22Rv1 (cell line): ENCODE data around the gene FAM193B.

Source experiments
- CTCF ChIP-seq: fragments of 450-650 bp; IDR thresholded peaks from 2 replicates; pipeline ENCODE4 v1.5.1; 2017; ENCODE audit warnings: mild to moderate bottlenecking
- ZFX ChIP-seq: fragments of 450-650 bp; IDR thresholded peaks from 2 replicates; pipeline ENCODE4 v1.6.1; 2017; ENCODE audit warnings: antibody characterized with exemption, borderline replicate concordance

- TF ChIP-seq CTCF, result peak; percentile 96
- no peak for TF ChIP-seq ZFX
Observed at GRCh38 chr5:177500685-177501522, 53.5 kb downstream of the FAM193B start.
